ENCODE measurements around the gene GDF7.

- TF ChIP-seq CTCF (IDR thresholded peaks at IDR 0.05; ENCODE audit: low read depth, low read length): no peak
- no peak for TF ChIP-seq EZH2phosphoT487 (IDR thresholded peaks at IDR 0.05; ENCODE audit: low read depth)
Measured at GRCh38 chr2:20651731-20652099, 15.2 kb upstream of the GDF7 start.
